Activated CD8-positive, alpha-beta memory T cell treated with anti-CD3 and anti-CD28 coated beads, Interleukin-2, amount 10 ng/mL, durations not matched to agents 7 days and 5 days (primary cell): ENCODE results near the gene RPS6KA1. TPM values are rescaled to one million over a fixed set of nuclear protein-coding genes. Genes with fewer than 3 reads are reported as not detected.
"Not testable (repeated sequence)": the region's sequence is repeated elsewhere in the genome, so short reads cannot be mapped to it uniquely, and the experiment has no call there.

Experiments used
- ATAC-seq: fragments of 150-1000 bp; cut with Tn5 transposase; one replicate; pipeline ENCODE4 v1.10.0; 2021; ENCODE audit warnings: moderate library complexity
- CTCF ChIA-PET: fragments of 350-600 bp; sonication (Branson Sonifier 250); formaldehyde crosslinking; loops from one replicate; lab custom pipeline; 2021; ENCODE audit warnings: antibody characterized with exemption; lab: Charles Lee
- DNase-seq: peaks from one replicate; pipeline ENCODE4 v3.0.0-alpha.2; 2020
- H3K27ac Mint-ChIP-seq: one replicate; pipeline ENCODE4 v1.8.0; 2021; ENCODE audit warnings: mild to moderate bottlenecking, mixed read lengths
- H3K27me3 Mint-ChIP-seq: one replicate; pipeline ENCODE4 v1.8.0; 2021; ENCODE audit warnings: mixed read lengths
- H3K36me3 Mint-ChIP-seq: one replicate; pipeline ENCODE4 v1.8.0; 2021; ENCODE audit warnings: mild to moderate bottlenecking, mixed read lengths
- H3K4me1 Mint-ChIP-seq: one replicate; pipeline ENCODE4 v1.8.0; 2021; ENCODE audit warnings: mixed read lengths
- H3K4me3 Mint-ChIP-seq: one replicate; pipeline ENCODE4 v1.8.0; 2021; ENCODE audit warnings: mild to moderate bottlenecking, moderate library complexity, mixed read lengths
- H3K9me3 Mint-ChIP-seq: one replicate; pipeline ENCODE4 v1.8.0; 2022; ENCODE audit warnings: low read depth, mixed read lengths
- total RNA-seq, 2 experiments: library from RNA; stranded (reverse); gene quantifications; one replicate each; pipeline ENCODE4 v1.2.3, GENCODE V29; 2021

RPS6KA1 gene
- total RNA-seq, 2 experiments from 2014 or later: 158 to 181 TPM

DNA sequence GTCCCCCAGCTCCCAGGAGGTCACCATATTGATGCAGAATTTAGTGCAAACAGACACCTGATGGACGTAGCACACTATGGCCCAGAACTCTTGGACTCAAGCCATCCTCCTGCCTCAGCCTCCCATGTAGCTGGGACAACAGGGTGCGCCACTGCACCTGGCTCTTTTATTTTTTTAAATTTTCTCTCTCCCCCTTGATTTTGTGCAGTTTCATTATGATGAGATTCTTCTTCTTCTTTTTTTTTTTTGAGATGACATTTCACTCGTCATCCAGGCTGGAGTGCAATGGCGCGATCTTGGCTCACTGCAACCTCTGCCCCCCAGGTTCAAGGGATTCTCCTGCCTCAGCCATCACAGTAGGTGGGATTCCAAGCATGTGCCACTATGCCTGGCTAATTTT, 63.8 kb downstream of the RPS6KA1 start:
- CTCF ChIA-PET: interaction anchor here (1.1 to 1.8 kb wide), 2 partner anchors 9 to 94 kb away, joined by 4 to 6 read pairs; no protein-coding TSS in a partner anchor
- Mint-ChIP-seq H3K4me3 (no peak overlapping the region), H3K36me3 (no peaks in the 10 kb centered on the region), H3K27me3 (no peaks in the 10 kb centered on the region), H3K4me1 (peaks cover 4% of the 10 kb centered on the region), H3K27ac (no peak overlapping the region), H3K9me3 (no peaks in the 10 kb centered on the region)
- ATAC-seq (no peak), DNase-seq (no peak)

DNA sequence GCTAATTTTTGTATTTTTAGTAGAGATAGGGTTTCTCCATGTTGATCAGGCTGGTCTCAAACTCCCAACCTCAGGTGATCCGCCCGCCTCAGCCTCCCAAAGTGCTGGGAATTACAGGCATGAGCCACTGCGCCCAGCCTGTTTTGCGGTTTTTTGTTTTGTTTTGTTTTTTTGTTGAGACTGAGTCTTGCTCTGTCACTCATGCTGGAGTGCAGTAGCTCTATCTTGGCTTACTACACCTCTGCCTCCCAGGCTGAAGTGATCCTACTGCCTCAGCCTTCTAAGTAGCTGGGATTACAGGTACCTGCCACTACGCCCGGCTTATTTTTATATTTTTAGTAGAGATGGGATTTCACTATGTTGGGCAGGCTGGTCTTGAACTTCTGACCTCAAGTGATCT, 65.0 kb downstream of the RPS6KA1 start:
- H3K9me3 Mint-ChIP-seq, H3K27me3 Mint-ChIP-seq, ATAC-seq: not testable (repeated sequence)

DNA sequence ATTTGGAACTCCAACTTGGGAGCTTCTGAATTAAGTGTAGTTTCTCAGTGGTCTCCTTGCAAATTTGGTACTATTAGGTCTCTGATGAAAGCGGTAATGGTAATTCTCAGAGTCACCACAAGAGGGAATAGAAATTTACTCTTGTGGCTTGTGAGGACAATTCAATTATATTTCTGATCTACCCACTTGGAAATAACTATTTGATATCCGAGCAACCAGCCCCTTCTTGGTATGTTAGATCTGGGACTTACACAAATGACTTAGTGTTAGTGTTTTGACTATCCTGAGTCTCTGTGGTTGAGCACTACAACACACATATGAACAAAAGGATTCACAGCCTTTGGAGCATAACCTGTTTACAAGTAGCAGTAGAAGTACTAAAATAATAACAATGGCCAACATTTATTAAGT, 68.1 kb downstream of the RPS6KA1 start:
- DNase-seq: no peak

More for the DNA sequence above, 65.0 kb downstream of the RPS6KA1 start:
- DNase-seq, H3K4me3 Mint-ChIP-seq, H3K27ac Mint-ChIP-seq, H3K36me3 Mint-ChIP-seq, H3K4me1 Mint-ChIP-seq: not testable (repeated sequence)
- CTCF ChIA-PET: interaction anchor here (0.6 to 1.8 kb wide), 6 partner anchors 9 to 195 kb away, joined by 3 to 10 read pairs (median 4); partner anchors contain the start of gene PIGV

DNA sequence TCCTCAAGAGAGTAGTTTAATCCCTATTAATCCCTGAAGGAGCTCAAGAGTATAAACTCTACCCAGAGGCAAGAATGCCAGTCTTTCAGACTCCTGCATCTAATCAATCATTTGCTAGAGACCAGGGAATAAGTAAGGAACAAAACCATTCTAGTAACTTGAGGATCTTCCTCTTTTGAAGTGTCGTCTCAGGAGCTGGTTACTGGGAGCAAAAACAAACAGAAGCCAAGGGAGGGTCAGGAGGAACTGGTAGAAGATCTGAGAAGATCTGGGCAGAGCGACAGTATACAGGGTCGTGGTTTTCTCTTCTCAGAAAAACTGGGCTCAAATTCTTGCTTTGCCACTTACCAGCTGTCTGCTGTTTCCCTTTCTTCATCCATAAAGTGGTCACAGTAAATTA, 69.3 kb downstream of the RPS6KA1 start:
- Mint-ChIP-seq H3K27ac (no peak overlapping the region), H3K27me3 (peaks cover 7% of the 10 kb centered on the region), H3K4me3 (no peak overlapping the region), H3K36me3 (no peaks in the 10 kb centered on the region), H3K9me3 (no peaks in the 10 kb centered on the region), H3K4me1 (peaks cover 16% of the 10 kb centered on the region)
- CTCF ChIA-PET: interaction anchor here (0.9 to 10.9 kb wide), 17 partner anchors 9 to 280 kb away, joined by 3 to 272 read pairs (median 6); partner anchors contain the start of gene PIGV
- no peak for DNase-seq
- ATAC-seq: no peak

More for the DNA sequence above, 68.1 kb downstream of the RPS6KA1 start:
- Mint-ChIP-seq H3K36me3 (no peaks in the 10 kb centered on the region), H3K27ac (no peak overlapping the region), H3K4me3 (no peak overlapping the region), H3K27me3 (peaks cover 4% of the 10 kb centered on the region), H3K9me3 (no peaks in the 10 kb centered on the region), H3K4me1 (peaks cover 15% of the 10 kb centered on the region)
- CTCF ChIA-PET: interaction anchor here (0.9 to 10.9 kb wide), 8 partner anchors 59 to 281 kb away, joined by 3 to 272 read pairs (median 7); partner anchors contain the start of gene PIGV
- ATAC-seq: peak; percentile 61

DNA sequence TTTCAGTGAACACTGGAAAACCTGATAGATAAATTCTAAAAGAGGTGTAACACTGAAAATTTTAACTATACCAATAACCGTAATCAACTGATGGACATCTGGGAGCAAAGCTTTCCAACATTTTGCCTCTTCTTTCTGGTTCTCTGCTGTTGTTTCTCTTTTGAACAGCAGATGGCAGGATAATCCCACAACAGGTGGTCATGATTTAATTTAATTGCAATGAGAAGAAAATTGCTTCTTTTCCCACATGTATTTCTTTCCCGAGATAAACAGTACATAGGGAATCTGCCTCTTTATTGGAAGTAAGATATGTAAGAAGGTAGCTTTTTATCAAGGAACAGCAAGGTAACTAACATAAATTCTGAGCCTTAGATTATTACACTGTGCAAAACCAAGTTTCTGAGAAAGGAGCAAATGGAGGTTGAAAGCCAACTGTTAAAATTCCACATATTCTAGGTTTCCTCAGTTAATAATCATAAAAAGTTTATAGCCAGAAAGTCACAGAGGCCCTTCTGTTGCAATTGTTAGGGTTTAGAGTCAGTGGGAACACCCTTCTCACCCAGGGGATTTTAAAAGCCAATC, 72.9 kb downstream of the RPS6KA1 start:
- DNase-seq (no peak), ATAC-seq (no peak)
- CTCF ChIA-PET: interaction anchor here (0.6 to 10.9 kb wide), 53 partner anchors 8 to 1425 kb away, joined by 3 to 272 read pairs (median 4); partner anchors contain the start of genes GPATCH3, GPN2 and PIGV
- Mint-ChIP-seq H3K4me3 (no peak overlapping the region), H3K27ac (no peak overlapping the region), H3K27me3 (peaks cover 28% of the 10 kb centered on the region), H3K36me3 (no peaks in the 10 kb centered on the region), H3K4me1 (peaks cover 15% of the 10 kb centered on the region), H3K9me3 (no peaks in the 10 kb centered on the region)

DNA sequence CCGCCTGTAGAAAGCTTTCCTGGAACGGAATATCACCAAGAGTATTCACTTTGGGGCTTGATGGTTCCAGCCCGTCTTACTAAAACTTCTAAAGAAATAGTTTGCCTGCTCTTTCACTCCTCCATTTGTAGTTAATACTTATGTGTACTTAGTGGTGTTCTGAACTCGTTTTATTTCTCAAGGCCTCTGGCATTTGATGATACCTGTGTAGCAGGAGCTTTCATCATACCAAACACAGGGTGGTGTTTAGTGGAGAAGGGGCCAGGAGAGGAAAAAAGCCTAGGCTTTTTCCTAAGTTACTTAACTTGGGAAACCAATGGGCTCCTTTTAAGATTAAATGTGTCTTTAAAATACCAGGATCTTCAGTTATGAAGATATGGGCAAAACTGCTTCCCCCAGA, 74.3 kb downstream of the RPS6KA1 start:
- no peak overlapping the region for H3K27ac Mint-ChIP-seq
- CTCF ChIA-PET: interaction anchor here (1.0 to 10.9 kb wide), 15 partner anchors 9 to 273 kb away, joined by 3 to 272 read pairs (median 7); partner anchors contain the start of gene PIGV
- ATAC-seq (no peak), DNase-seq (no peak)
- H3K36me3 Mint-ChIP-seq: no peaks in the 10 kb centered on the region
- H3K4me1 Mint-ChIP-seq: peaks cover 9% of the 10 kb centered on the region
- no peak overlapping the region for H3K4me3 Mint-ChIP-seq
- no peaks in the 10 kb centered on the region for H3K9me3 Mint-ChIP-seq
- H3K27me3 Mint-ChIP-seq: peaks cover 29% of the 10 kb centered on the region

DNA sequence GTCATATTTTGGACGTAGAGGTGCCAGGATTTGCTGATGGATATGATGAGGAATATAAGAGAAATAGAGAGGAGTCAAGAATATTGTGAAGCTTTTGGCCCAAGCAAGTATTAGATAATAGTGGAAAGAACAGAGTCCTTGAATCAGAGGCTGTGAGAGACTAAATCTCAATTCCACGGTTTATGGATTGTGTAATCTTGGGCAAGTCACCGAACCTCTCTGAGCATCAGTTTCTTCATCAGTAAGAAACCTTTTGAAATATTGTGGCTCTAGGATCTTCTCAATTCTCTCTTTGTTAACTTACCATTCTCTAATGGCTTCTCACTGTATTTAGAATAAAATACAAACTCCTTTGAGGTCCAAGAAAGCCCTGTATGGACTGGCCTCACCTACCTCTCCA, 77.6 kb downstream of the RPS6KA1 start:
- DNase-seq (no peak), ATAC-seq (no peak)
- Mint-ChIP-seq H3K27me3 (peaks cover 39% of the 10 kb centered on the region), H3K4me3 (no peak overlapping the region), H3K27ac (no peak overlapping the region), H3K9me3 (no peaks in the 10 kb centered on the region), H3K36me3 (no peaks in the 10 kb centered on the region), H3K4me1 (peaks cover 5% of the 10 kb centered on the region)
- CTCF ChIA-PET: interaction anchor here (1.1 to 10.9 kb wide), 2 partner anchors 181 to 192 kb away, joined by 3 to 272 read pairs; partner anchors contain the start of gene PIGV

DNA sequence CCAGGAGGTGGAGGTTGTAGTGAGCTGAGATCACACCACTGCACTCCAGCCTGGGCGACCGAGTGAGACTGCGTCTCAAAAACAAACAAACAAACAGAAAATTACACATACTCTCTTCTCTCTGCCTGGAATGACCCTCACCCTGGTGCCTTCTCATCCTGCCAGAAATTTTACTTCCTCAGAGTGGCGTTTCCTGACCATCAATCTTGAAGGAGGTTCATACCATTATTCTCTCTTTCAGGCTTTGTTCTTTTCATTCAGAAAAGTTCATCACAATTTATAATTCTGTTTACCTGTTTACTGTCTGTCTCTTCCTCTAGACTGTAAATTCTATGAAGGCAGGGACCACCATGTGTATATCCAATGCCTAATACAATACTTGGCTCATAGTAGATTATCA, 79.3 kb downstream of the RPS6KA1 start:
- CTCF ChIA-PET: interaction anchor here (0.7 to 3.3 kb wide), 3 partner anchors 180 to 1005 kb away, joined by 3 to 18 read pairs (median 3); partner anchors contain the start of gene PIGV
- ATAC-seq (no peak), DNase-seq (no peak)
- no peak overlapping the region for H3K4me3 Mint-ChIP-seq
- no peaks in the 10 kb centered on the region for H3K9me3 Mint-ChIP-seq
- H3K27ac Mint-ChIP-seq: no peak overlapping the region
- H3K4me1 Mint-ChIP-seq: no peaks in the 10 kb centered on the region
- peaks cover 35% of the 10 kb centered on the region for H3K27me3 Mint-ChIP-seq
- H3K36me3 Mint-ChIP-seq: no peaks in the 10 kb centered on the region

DNA sequence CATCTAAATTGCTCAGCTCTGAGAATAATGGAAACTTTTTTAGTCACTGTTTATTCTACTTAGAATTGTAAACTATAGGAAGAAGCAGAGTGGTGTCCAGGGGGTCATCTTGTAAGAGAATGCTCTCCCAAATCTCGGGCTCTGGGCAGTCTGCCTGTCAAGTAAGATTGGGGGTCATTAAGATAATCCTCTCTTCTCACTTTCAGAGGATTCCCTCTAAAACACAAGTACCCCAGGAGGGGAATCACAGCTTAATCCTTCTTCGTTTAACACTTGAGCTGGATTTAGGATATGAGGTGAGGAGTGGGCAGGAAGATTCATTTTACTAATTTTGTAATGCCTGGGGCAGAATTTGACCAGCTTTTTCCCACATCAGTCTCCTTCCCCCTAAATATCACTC, 81.2 kb downstream of the RPS6KA1 start:
- Mint-ChIP-seq H3K27me3 (peaks cover 20% of the 10 kb centered on the region), H3K9me3 (no peaks in the 10 kb centered on the region), H3K36me3 (no peaks in the 10 kb centered on the region), H3K27ac (no peak overlapping the region), H3K4me3 (no peak overlapping the region), H3K4me1 (peaks cover 2% of the 10 kb centered on the region)
- CTCF ChIA-PET: interaction anchor here (0.7 to 3.3 kb wide), 3 partner anchors 9 to 276 kb away, joined by 3 to 18 read pairs (median 5); partner anchors contain the start of gene PIGV
- DNase-seq (no peak), ATAC-seq (no peak)

DNA sequence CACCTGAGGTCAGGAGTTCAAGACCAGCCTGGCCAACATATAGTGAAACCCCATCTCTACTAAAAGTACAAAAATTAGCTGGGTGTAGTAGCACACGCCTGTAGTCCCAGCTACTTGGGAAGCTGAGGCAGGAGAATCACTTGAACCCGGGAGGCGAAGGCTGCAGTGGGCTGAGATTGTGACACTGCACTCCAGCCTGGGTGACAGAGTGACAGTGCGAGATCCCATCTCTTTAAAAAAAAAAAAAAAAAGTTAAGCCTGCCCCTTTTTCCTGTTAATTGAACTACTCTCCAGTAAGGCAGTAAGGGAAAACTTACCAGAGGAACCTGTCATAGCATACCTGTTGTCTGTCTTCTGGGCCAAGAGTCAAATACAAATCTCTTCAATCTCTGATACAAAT, 83.1 kb downstream of the RPS6KA1 start:
- not testable (repeated sequence) for H3K4me1 Mint-ChIP-seq, H3K4me3 Mint-ChIP-seq, H3K27ac Mint-ChIP-seq, H3K9me3 Mint-ChIP-seq, DNase-seq, H3K36me3 Mint-ChIP-seq, ATAC-seq
- peaks cover 14% of the 10 kb centered on the region for H3K27me3 Mint-ChIP-seq
- CTCF ChIA-PET: interaction anchor here (0.7 to 4.2 kb wide), 4 partner anchors 9 to 176 kb away, joined by 3 to 24 read pairs (median 4); partner anchors contain the start of gene PIGV

DNA sequence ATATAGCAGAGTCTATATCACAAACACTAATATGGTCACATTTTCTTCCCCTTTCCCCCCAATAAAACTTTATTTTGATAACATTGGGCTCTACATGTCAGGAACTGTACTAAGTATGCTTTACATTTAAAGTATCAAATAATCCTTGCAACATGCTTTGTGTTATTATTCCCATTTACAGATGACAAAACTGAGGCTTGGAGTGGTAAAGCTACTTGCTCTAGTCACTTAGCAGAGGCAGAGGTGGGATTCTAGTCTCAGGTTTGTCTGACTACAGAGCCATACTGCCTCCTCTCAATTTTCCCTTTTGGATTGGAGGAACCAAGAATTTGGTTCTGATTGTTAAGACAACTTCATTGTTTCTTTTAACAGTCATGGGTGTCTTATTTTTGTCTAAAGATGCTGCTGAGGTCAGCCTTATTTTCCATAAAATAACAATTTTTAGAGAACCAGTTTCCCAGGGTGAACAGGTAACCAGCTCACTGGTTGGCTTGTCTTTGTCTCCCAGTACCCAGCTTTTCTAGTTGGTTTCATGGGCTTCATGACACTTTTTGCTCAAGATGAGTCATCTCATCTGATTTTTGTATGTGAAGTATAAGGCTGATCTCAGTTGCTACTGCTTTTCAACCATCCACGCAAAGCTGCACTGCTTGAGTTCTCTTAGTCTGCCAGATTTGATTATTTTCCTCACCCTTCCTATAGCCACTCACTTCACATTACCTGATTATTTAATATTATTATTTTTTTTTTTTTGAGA, 85.3 kb downstream of the RPS6KA1 start:
- Mint-ChIP-seq H3K27ac (no peak overlapping the region), H3K4me3 (no peak overlapping the region), H3K9me3 (no peaks in the 10 kb centered on the region), H3K27me3 (peaks cover 10% of the 10 kb centered on the region), H3K36me3 (no peaks in the 10 kb centered on the region), H3K4me1 (peaks cover 10% of the 10 kb centered on the region)
- ATAC-seq (no peak), DNase-seq (no peak)
- CTCF ChIA-PET: interaction anchor here (1.0 to 4.2 kb wide), 5 partner anchors 12 to 174 kb away, joined by 3 to 33 read pairs (median 4); partner anchors contain the start of gene PIGV

DNA sequence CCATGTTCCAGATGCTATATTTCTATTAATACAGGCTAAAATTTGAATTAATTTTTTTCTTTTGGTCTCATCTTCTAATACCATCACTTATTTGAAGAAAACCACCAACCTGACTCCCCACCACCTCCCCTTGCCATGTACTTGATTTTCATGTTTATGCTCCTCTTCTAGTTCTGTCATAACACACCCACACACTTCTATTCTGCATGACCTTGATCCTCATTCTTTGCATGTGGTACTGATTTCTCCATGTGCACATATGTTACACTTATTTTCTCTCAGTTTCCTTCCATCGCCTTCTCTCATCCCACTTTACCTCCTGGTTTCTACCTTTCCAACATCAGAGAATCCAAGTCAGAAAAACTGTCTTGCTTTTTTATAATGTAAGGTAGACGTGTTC, 87.3 kb downstream of the RPS6KA1 start:
- CTCF ChIA-PET: interaction anchor here (0.8 to 4.2 kb wide), 3 partner anchors 11 to 172 kb away, joined by 3 to 33 read pairs (median 24); partner anchors contain the start of gene PIGV
- peaks cover 20% of the 10 kb centered on the region for H3K4me1 Mint-ChIP-seq

DNA sequence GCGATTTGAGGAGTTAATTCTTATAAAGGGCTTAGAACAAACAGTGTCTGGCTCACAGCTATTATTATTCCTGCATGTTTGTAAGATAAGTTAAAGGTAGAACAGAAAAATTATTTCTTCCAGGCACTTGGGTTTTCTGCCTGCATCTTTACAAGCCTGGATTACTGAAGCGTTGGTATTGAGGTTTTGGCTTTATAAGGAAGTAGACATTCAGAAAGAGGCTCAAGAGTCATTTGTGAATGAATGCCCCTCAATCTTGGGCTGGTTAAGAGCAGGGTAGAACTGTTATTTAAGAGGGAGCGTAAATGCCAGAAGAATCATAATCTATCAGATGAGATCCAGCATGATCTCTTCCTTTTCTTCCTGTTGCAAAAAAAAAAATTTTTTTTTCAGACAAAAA, 89.0 kb downstream of the RPS6KA1 start:
- DNase-seq (no peak), ATAC-seq (no peak)
- CTCF ChIA-PET: interaction anchor here (0.9 to 1.8 kb wide), 5 partner anchors 15 to 266 kb away, joined by 3 to 7 read pairs (median 4); no protein-coding TSS in a partner anchor
- peaks cover 22% of the 10 kb centered on the region for H3K4me1 Mint-ChIP-seq
- H3K9me3 Mint-ChIP-seq: no peaks in the 10 kb centered on the region
- no peaks in the 10 kb centered on the region for H3K27me3 Mint-ChIP-seq
- H3K27ac Mint-ChIP-seq: no peak overlapping the region
- H3K36me3 Mint-ChIP-seq: no peaks in the 10 kb centered on the region
- no peak overlapping the region for H3K4me3 Mint-ChIP-seq

More for the DNA sequence above, 87.3 kb downstream of the RPS6KA1 start:
- Mint-ChIP-seq H3K4me3 (no peak overlapping the region), H3K36me3 (no peaks in the 10 kb centered on the region), H3K27me3 (peaks cover 1% of the 10 kb centered on the region), H3K9me3 (no peaks in the 10 kb centered on the region), H3K27ac (no peak overlapping the region)
- no peak for DNase-seq
- no peak for ATAC-seq
